Activated CD4-positive, alpha-beta T cell treated with anti-CD3 and anti-CD28 coated beads, Interleukin-2, Interleukin-6, amounts not matched to agents 100 ng/mL and 50 ng/mL, durations not matched to agents 16 hours and 8 hours (primary cell): ENCODE results near the gene PPP1R11.
"Not testable (repeated sequence)": the region's sequence is repeated elsewhere in the genome, so short reads cannot be mapped to it uniquely, and the experiment has no call there.

Source experiments
- DNase-seq: peaks from one replicate; pipeline ENCODE4 v3.0.0-alpha.2; 2020

The PPP1R11 gene

GRCh38 chr6:30100154-30100553 is 33.2 kb downstream of the PPP1R11 start:
- DNase-seq = no peak

GRCh38 chr6:30100585-30101443 is 33.8 kb downstream of the PPP1R11 start:
- DNase-seq = no peak

- peak; percentile 74 for DNase-seq
Observed at GRCh38 chr6:30101444-30102413, 34.7 kb downstream of the PPP1R11 start.

GRCh38 chr6:30102414-30102969 is 35.5 kb downstream of the PPP1R11 start:
- no peak for DNase-seq

GRCh38 chr6:30102970-30103871 is 36.2 kb downstream of the PPP1R11 start:
- peak; percentile 88 for DNase-seq

DNA sequence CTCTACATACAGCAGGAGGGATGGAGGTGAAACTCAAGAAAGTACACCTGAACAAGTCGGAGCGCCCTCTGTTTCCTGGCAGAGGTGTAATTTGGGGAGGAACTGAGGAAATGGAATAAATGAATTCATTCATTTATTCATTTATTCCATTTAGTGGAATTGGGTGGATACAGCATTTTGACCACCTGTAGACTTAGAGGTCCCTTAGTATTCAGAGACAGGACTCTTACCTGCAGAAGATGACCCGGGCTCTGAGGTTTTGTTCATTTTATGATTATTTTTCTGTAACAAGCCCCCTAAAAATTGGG is 36.8 kb downstream of the PPP1R11 start:
- DNase-seq = no peak

GRCh38 chr6:30104661-30105060 is 37.7 kb downstream of the PPP1R11 start:
- DNase-seq = no peak

DNA sequence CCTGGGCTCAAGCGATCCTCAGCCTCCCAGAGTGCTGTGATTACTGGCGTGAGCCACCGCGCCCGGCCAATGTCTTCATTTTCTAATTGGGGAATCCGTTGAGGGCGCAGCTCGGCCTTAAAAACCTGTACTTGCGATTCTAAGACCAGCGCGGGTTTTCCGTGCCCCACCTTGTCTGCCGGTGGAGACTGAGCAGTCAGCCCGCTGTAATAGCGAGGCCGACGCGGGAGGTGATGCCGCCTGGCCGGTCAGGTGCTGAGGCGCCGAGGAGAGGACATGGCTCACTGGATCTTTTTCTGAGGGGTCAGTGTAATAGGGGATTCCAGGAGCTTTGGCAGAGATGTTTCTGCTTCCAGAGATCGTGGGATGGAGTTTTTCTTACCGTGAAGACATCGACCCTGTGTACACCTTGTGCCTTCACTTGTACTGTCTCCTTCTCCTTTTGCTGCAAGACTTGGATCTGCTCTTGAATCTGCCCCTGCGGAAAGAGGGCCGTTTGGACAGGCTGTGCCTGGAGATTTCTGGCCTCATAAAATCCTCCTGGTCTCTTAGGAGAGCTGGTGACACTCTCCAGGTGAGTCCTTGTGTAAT is 44.4 kb downstream of the PPP1R11 start:
- no peak for DNase-seq

- no peak for DNase-seq
Observed at GRCh38 chr6:30112402-30112994, 45.5 kb downstream of the PPP1R11 start.

DNA sequence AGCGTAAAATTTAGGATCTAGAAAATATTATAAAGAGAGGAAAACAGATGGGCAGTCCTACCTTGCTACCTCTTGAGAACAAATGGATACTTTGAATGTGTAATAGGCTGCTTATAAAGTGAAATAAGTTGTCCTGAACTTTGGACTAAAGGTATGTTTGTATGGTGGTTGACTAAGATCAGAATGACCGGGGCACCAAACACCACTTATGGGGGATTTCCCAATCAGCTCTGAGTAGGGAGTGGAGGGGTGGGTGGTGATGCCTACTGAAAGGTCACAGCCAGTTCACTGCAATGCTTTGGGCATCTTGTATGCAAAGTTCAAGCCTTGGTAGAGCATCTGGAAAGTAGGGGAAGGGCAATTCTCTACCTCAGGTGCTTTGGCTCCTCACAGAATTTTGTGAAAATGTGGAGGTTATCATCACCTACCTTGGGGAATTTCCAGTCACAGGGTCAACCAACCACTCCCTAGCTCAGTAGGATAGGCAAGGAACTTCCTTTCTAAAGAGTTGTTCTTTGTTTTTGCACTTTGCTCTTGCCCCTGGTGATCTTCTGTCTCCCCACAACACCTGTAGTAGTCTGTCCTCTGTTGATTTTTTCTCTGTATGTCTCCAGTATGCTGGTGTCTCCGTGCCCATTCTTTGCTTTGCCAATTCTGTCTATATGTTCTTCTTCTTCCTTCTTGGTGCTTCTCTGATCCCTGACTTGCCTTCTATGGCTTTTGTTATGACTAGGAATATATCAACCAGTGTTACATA is 46.2 kb downstream of the PPP1R11 start, which contains the start of gene TRIM31:
TRIM31 (minus strand) TSS at position 88 of the 757 bp plus-strand sequence. CDS start 285 bp downstream, outside the sequence.
- DNase-seq = no peak

GRCh38 chr6:30113841-30114240 is 46.8 kb downstream of the PPP1R11 start:
- DNase-seq = no peak

DNA sequence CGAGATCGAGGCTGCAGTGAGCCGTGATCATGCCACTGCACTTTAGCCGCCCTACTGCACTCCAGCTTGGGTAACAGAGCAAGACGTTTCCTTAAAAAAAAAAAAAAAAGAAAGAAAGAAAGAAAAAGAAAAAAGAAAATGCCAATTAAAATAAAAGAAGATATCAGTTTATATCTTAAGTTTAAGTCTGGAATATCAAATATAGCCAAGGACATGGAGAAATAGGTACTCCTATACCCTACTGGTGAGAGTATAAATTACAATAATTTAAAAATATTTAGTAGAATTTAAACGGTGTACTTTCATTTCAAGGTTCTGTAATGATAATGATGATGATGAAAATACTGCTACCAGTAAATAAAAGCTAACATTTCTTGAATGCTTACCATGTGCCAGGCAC is 49.7 kb downstream of the PPP1R11 start:
- no peak for DNase-seq

DNA sequence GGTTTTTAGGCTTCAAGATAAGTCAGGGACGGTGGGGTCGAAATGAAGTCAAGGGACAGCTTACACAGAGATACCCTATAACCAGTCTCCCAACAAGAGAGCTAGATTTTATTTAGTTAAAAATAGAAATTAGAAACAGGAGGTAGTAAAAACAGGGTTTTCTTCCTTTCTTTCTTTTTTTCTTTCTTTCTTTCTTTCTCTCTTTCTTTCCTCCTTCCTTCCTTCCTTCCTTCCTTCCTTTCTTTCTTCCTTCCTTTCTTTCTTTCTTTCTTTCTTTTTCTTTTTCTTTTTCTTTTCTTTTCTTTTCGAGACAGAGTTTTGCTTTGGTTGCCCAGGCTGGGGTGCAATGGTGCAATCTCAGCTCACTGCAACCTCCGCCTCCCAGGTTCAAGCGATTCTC is 51.7 kb downstream of the PPP1R11 start:
- DNase-seq = not testable (repeated sequence)
